Stimulated activated CD4-positive, alpha-beta T cell treated with anti-CD3 and anti-CD28 coated beads, Interleukin-12 subunit alpha, Interleukin-12 subunit beta, amount 100 ng/mL, for 48 hours (primary cell): ENCODE data around the gene ARPC5L.
A peak's percentile ranks its signal among the peaks of the same experiment; 100 is the strongest.
"Not testable (repeated sequence)": the region's sequence is repeated elsewhere in the genome, so short reads cannot be mapped to it uniquely, and the experiment has no call there.

Experiments used
- DNase-seq, 3 donors: peaks; one replicate each; pipeline ENCODE4 v3.0.0-alpha.2; 2020; ENCODE audit warnings: low read depth in 2 of 3, low spot score in 1 of 3

ARPC5L gene

DNA sequence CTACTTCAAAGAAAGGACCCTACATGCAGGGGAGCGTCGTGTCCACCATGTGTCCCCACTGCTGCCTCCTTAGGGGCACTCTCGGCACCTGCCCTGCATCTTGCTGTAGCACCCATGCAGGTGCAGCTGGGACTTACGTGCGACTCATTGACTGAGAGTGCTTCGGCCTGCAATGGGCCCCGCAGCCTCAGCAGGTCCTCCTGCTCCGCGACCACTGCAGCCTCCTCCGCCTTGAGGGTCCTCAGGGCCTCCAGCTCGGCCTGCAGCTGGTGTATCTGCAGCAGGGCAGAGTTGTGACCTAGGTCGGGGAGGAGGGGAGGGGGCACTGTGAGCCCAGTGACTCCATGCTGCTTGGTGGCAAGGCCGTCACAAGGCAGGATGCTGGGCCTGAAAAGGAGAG is 27.1 kb downstream of the ARPC5L start:
- DNase-seq: no peak

DNA sequence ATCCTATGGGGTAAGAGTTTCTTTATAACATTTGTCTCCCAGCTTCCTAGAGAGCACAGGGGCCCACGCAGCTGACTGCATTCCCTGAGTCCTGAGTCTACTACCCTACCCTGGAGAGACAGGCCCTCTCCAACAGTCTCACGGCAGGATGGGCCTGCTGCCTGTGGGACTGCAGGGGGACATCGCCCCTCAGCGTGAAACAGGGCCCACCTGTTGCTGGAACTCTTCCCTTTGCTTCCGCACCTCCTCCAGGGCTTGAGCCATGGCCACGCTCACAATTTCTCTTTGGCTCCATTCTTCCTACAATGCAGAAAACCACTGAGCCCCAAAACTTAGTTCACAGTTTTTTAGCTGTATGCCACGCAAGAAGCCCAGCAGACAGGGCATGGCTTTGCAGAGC is 28.2 kb downstream of the ARPC5L start:
- DNase-seq: no peak

DNA sequence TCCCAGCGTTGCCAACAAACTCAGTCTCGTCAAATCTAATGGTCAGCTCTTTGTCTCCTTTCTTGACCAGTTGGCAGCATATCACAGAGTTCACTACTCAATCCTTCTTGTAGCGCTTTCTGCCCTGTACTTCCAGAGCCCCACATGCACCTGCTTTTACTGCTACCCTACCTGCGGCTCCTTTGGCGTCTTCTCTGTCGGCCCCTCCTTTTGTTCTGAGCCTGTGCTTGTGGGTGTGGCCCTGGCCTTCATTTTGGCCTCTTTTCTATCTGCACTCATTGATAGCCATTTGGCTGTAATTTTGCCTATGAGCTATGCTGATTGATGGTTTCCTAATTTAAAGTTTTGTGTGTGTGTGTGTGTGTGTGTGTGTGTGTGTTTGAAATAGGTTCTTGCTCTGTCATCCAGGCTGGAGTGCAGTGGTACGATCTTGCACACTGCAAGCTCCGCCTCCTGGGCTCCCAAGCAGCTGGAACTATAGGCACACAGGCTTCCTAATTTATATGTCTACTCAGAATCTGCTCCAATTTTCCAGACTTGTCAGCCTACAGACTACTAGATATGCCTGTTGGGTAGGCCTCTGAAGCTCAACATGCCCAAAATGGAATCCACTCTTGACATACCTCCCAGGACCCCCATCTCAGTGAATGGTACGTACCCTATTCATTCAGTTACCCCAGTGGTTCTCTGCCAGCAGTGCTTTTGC is 32.3 kb downstream of the ARPC5L start:
- no peak for DNase-seq

DNA sequence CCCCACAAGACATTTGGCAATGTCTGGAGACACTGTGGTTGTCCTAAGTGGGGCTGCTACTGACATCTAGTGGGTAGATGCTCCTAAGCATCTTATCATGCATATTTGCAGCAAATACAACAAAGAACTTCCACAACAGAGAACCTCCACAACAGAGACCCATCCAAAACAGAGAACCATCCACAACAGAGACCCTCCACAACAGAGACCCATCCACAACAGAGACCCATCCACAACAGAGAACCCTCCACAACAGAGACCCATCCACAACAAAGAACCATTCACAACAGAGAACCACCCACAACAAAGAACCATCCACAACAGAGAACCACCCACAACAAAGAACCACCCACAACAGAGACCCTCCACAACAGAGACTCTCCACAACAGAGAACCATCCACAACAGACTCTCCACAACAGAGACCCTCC is 32.8 kb downstream of the ARPC5L start:
- DNase-seq: peak in 1 of 3 donors; percentile 14

DNA sequence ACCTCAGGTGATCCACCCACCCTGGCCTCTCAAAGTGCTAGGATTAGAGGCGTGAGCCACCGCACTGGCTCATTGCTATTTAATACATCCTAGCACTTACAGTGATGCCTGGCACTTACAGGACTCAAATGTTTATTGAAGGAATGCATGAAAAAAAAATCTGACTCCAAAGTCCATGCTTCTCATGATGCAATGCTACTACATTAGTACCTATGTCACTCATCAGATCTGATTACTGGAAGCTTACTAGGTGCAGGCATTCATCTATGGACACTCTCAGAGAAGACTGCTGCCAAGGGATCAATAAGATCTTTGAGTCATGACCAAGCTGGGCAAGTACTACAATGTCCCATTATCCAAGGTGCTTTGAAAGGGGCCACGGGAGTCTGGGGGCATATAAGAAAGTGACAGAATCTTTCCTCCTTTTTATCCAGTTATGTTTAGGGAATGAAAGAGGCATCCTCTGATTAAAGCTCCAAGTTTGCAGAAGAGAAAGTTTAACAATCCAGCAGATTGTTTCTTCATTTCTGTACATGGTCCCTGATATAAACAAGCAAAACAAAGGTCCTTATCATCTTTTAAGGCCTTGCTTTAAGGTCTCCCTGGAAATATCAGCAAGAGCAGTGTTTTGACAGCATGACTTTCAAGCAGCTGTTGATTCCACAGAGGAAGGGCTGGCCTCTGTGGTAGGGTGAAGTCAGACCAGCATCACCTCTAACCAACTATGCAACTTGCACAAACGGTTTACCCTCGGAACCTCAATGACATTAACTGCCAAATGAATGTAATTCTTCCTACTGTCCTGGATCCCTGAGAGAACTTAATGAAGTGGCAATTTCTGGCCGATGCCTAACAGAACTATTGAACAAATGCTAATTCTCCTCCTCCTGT is 35.9 kb downstream of the ARPC5L start:
- DNase-seq: no peak

DNA sequence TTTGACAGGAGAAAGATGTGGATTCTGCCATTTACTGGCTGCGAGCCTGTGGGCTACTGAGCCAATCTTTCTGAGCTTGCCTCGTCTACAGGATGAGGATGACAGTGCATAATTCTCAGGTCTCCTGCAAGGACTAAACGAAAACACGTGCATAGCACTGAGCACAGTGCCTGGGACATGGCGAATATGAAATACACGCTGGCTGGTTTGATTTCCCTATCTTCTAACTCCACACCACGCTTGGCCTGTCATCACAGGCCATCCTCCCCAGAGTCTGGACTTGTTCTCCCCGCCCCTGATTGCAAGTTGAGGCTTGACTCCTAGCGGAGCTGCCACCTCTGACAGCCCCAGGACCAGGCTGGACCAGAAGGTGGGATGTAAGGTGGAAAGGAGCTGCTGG is 37.9 kb downstream of the ARPC5L start:
- no peak for DNase-seq

DNA sequence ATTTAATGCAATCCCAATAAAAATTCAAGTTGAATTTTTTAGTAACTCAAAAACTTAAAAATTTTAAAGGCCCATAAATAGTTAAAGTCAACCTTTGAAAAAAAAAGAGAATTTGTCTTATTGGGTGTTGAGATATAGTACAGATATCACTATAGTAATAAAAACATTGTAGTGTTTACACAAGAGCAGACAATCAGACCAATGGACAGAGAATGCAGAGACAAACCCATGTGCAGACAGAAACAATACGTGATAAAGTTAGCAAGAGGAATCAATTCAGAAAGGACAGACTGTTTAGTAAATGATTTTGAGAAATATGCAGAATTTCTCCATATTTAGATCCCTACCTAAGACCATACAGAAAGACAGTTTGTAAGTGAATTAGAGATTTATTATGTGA is 45.0 kb downstream of the ARPC5L start:
- no peak for DNase-seq

DNA sequence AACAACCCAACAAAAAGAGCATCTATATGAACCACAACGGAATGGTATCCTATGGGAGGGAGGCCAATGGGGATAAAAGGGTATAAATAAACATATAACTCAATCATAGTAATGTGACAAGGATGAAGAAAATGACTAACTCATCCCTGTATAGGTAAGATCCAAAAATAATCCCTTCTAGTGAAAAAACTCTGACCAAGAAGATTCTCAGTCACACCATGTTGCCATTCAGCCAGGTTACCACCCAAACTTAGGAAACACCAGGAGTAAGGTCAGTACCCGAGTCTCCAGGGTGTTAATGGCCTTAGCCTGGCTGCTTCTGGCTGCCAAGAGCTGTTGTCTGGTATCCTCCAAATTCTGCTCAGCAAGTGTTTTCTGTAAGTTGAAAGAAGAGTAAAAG is 46.2 kb downstream of the ARPC5L start:
- no peak for DNase-seq

DNA sequence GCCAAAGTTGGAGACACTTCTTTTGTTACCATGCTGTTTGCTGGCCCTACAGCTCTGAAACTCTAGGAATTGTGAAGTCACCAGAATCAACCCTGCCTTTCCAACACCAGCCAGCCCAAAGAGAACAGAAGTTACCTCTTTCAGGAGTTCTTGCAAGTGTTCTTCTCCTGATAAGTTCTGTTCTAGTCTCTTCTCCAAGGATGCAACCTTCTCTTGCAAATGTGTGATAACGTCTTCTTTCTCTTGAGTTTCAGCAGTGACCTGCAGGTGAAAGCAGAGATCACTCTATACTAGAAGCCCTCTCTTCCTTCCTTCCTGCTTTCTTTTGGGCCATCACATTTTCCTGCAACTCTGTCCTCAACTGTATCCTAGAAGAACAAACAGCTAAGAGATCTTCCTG is 49.8 kb downstream of the ARPC5L start:
- DNase-seq: no peak

DNA sequence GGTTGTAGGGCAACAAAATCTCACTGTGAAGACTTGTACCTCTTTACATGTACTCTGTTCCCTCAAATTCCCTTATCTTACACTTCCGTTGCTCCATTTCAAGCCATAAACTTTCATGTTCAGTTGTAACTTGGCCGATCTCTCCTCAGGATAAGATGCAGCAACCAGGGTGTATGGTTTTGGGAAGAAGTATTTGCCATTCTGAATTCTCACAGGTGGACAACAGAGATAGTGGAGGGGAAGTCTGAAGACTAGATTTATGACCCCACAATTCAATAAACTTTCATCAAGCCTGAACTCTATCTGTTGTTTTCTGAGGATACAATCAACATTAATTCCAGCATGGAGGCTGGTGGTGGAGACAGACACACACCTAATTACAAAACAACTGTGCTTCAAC is 51.4 kb downstream of the ARPC5L start:
- no peak for DNase-seq

DNA sequence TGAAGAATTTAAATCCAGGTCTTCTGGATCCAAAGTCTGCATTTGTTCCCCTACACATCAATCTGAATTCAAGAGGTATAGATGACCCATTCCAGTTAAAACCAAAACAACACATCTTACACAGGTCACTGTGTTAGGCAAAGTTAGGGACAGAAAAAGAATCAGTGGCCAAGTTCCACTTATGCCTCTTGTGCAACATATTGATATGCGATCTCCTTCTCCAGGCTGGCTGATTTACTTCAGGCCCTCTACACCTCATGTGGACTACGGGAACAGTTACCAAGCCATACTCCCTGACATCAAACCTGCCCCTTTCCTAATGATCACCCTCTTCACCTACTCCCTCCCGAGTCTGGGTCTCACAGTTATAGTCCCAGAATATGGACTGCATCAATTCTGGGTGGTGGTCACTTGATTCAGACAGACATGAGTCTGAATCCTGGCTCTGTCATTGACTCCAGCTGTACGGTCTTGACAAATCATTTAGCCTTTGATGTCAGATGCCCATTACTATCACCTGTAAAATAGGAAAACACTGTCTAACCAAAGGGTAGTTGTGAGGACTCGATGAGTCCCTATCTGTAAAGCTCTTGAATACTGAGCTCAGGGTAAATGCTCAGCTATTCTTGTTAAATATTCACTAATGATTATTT is 52.9 kb downstream of the ARPC5L start:
- DNase-seq: no peak

DNA sequence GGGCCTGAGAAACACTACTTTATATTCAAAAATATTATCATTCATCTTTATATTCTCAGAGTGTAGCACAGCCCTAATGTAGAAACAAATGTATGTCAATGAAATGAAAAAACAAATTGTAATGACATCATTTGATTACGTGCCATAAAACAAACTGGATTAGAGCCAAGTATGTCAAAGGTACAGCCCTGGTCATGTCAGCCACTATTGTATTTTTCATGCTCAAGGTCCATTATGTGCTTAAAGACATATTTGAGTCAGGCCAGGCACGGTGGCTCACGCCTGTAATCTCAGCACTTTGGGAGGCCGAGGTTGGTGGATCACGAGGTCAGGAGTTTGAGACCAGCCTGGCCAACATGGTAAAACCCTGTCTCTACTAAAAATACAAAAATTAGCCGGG is 58.5 kb downstream of the ARPC5L start:
- DNase-seq: not testable (repeated sequence)
